PC-9 (cell line): Measurements from ENCODE around the gene SHISAL1.

Source experiments
- CTCF ChIP-seq: fragments of 200-600 bp; sonication (generic); conservative IDR thresholded peaks from 2 replicates; pipeline ENCODE4 v1.6.1; 2017; ENCODE audit warnings: mixed run types, antibody characterized with exemption, mild to moderate bottlenecking, moderate library complexity
- EZH2 ChIP-seq: fragments of 200-600 bp; sonication (generic); IDR thresholded peaks from 2 replicates; pipeline ENCODE4 v1.8.0; 2017; ENCODE audit warnings: antibody characterized with exemption, low read depth

GRCh38 chr22:44261861-44262595 lies 50.7 kb downstream of the SHISAL1 start:
- TF ChIP-seq CTCF (no peak), EZH2 (no peak)
